Epidermal melanocyte (primary cell): ENCODE data around the gene HCK.

ENCODE experiments used
- DNase-seq: peaks from one replicate; pipeline ENCODE4 v3.0.0; 2011; ENCODE audit warnings: low spot score; ENCODE audit not compliant: insufficient read length

HCK gene

DNA sequence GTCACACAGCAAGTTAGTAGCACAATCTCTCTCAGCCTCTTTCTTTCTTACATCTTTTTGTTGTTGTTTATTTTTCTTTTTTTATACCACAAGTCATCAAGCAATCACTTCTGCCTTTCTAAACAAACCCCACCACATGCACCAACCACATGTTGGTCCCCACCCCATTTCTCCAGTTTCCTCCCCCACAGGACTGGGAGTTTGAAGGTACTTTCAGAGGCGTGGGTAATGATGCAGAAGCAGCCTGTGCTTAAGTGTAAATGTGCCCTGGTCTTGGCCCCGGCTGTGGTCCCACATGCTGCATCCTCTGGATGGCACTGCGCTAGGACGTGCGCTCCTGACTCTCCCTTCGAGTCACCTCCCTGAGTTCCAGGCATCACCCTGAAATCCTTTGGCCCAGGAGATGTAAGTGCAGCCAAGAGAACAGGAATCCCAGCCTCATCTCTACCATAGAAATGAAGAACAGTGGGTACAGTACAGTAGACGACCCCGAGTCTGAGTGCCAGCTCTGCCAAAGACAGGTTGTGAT, 5.7 kb downstream of the HCK start:
- DNase-seq: no peak

GRCh38 chr20:32059189-32059588, 7.1 kb downstream of the HCK start:
- no peak for DNase-seq

GRCh38 chr20:32062776-32063170, 10.7 kb downstream of the HCK start:
- DNase-seq: no peak

DNA sequence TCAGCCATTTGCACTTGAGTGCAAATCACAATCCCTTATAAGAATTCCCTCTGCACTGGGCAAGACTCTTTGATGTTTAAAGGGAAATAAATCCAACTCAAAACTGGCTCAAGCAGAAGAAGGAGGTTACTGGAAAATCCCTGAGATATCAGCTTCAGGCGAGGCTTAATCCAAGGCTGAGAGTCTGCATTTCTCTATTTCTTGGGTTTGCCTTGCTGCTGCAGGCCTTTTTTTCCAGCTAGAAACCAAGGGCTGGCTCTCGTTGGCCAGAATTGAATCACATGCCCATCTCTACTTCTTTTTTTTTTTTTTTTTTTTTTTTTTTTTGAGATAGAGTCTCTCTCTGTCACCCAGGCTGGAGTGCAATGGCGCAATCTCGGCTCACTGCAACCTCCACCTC, 11.7 kb downstream of the HCK start:
- DNase-seq: no peak

DNA sequence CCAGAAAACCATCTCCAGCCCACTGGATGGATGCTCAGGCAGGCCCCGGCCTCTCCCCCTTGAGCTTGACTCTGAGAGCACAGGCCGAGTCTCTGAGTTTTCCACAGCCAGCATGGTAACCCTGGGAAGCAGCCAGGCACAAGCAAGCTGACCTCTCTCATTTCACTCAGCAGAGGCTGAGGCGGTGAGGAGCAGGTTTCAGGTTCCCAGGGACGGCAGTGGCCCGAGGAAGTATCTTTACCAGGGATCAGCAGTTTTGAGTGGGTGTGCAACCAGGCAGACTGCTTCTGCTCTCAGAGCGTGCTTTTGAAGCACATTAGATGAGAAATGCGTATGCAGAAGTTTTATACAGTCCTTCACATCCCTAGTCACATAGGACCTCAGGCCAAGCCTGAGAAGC, 12.6 kb downstream of the HCK start:
- DNase-seq: no peak

- DNase-seq: no peak
Measured at GRCh38 chr20:32067234-32067821, 15.3 kb downstream of the HCK start.

GRCh38 chr20:32068174-32068573, 16.1 kb downstream of the HCK start:
- no peak for DNase-seq

- DNase-seq: no peak
Measured at GRCh38 chr20:32069711-32070110, 17.7 kb downstream of the HCK start.

DNA sequence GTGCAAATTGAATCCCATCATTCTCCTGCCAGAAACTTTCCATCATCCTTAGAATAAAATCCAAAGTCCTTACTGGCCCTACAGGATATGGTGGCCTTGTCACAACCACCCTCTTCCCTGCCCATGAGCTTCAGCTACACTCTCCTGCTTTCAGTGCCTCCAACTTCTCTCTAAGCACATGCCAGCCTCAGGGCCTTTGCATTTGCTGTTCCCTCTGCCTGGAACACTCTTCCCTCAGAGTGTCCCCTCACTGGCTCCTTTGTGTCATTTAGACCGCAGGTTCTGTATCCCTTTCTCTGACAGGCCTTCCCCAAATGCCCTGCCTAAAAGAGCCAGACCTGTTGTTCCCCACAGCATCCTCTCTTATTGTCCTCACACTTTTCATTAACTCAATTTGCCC, 18.2 kb downstream of the HCK start:
- DNase-seq: no peak

- DNase-seq: no peak
Measured at GRCh38 chr20:32070690-32071213, 18.7 kb downstream of the HCK start.

- no peak for DNase-seq
Measured at GRCh38 chr20:32071395-32072167, 19.5 kb downstream of the HCK start.

DNA sequence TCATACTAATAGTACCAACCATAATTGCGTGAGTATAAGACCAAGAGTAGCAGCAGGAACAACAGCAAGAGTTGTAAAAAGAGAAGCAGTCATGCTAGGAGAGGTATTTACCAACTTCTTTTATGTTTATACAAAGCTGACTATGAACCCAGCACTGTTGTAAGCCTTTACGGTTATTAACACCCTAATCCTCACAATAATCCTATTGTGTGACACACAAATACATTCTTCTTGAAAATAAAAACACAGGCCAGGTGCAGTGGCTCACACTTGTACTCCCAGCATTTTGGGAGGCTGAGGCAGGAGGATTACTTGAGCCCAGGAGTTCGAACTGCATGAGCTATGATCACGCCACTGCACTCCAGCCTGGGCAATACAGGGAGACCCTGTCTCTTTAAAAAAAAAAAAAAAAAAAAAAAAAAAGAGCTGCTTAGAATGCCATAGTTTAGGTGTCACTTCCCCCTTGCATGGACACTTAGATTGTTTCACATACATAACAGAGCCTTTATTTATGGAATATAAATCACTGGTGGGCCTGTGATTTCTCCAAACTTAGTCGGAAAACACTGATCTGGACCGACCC, 20.2 kb downstream of the HCK start:
- DNase-seq: no peak

DNA sequence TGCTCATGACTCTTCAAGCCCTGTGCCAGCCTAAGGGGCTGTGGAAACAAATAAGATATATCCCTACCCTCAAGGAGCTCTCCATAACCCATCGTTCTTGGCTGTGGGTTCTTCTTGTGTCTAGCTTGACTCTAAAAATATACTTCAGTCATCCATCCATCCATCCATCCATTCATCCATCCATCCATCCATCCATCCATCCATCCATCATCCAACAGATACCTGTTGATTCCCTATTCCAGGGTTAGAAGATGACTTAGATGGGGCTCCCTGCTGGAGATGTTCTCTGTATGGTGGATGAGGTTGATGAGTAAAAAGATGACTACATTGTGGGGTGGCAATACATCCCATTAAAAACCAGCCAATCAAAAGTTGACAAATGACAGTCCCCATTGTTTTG, 23.5 kb downstream of the HCK start:
- DNase-seq: no peak

GRCh38 chr20:32077190-32077589, 25.1 kb downstream of the HCK start:
- no peak for DNase-seq

GRCh38 chr20:32078322-32078721, 26.3 kb downstream of the HCK start:
- no peak for DNase-seq

DNA sequence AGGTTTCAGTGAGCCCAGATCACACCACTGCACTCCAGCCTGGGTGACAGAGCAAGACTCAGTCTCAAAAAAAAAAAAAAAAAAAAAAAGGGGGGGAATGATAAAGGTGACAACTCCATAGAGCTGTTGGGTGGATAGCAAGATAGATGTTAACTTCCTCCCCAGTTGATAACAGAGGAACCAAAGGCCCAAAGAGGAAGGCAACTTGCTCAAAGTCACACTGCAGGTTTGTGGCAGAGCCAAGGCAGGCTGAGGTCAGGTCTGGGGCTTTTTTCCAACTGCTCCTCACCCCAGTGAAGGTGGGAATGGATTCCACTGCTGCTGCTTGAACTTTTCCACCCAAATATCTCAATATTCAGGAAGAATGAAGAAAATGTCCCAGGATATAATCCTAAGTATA, 26.7 kb downstream of the HCK start:
- no peak for DNase-seq

DNA sequence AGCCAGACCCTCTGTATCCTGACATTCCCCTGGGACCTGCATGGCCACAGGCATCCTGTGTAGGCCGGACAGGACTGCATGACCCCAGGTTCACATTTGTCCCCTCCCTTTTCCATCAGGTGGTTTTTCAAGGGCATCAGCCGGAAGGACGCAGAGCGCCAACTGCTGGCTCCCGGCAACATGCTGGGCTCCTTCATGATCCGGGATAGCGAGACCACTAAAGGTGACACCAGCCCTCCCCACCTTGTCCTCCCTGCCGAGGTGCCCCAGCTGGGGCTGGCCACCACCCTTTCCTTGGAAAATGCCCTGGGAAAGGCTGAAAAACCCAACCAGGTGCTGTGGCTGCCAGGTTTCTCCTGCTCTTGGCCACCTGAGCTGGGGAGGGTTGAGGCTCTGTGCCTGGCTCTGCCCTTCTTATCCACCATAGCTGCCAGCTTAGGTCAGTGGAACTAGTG, 27.6 kb downstream of the HCK start:
- no peak for DNase-seq

GRCh38 chr20:32080783-32081182, 28.7 kb downstream of the HCK start:
- DNase-seq: no peak

GRCh38 chr20:32083469-32083868, 31.4 kb downstream of the HCK start:
- DNase-seq: no peak

- DNase-seq: no peak
Measured at GRCh38 chr20:32087070-32087469, 35.0 kb downstream of the HCK start.

DNA sequence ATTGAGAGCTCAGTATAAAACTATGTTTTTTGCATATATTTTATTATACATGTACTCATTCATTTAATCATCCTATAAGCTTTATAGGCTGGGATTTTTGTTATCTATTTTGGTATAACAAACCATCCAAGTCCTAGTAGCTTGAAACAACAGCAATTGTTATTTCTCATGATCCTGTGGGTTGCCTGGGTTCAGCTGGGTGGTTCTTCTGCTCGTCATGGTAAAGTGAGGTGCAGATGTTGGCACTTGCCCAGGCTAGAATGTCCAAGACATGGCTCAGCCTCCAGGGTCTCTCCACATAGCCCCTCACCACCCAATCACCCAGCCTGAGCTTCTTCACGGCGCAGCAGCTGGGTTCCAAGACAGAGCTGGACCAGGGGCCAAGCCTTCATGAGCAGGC, 36.7 kb downstream of the HCK start:
- no peak for DNase-seq

DNA sequence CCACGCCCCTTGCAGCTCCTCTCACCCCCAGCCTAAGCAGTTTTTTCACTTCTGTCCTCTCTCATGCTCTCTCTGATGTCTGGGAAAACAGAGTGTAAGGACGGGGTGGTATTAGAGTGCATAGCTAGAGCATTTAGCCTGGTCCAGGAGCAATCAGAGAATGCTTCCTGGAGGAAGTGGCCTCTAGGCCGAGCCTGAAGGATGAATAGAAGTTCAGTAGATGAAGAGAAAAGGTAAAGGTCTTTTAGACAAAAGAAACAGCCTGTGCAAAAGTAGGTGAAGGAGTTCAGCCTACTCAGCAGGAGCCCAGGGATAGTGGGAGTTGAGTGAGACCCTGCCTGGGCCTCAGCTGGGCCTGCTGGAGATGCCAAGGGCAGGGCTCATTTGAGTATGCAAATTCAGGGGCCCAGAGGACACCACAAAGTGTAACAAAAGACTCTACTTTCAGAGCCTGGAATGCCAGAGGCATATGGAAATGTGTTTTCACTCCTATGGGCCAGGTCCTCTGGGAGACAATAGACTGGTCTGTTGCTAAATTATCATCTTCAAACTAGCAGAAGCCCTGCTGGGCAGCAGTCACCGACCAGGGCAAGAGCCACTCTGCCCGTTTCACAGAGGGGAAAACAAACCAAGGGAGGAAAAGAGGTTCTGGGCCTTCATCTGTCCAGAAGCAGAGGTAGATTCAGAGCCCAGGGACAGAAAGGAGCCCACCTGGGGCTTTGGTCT, 37.8 kb downstream of the HCK start:
- DNase-seq: no peak
